ENCODE measurements around the gene ATP8B3.
"Not testable (repeated sequence)": the region's sequence is repeated elsewhere in the genome, so short reads cannot be mapped to it uniquely, and the experiment has no call there.

Gene ATP8B3

GRCh38 chr19:1765232-1765903, 46.7 kb downstream of the ATP8B3 start:
- H3K27me3 ChIP-seq (ENCODE audit: control insufficient read depth, insufficient read depth, low read length): peaks cover 97% of the 10 kb centered on the region
- H3K36me3 ChIP-seq (ENCODE audit: control insufficient read depth, insufficient read depth, low read length): no peaks in the 10 kb centered on the region
- H3K4me3 ChIP-seq (ENCODE audit: low read depth, low read length): no peak overlapping the region
- peaks cover 7% of the 10 kb centered on the region; the same call in 1 of the 2 replicates for H3K4me1 ChIP-seq (ENCODE audit: control insufficient read depth, insufficient read depth, low read length)
- H3K9ac ChIP-seq (ENCODE audit: low read depth, low read length): no peak overlapping the region
- H3K27ac ChIP-seq (ENCODE audit: low read depth, low read length): no peak overlapping the region
- H3K9me3 ChIP-seq (ENCODE audit: control insufficient read depth, insufficient read depth, low read length): no peaks in the 10 kb centered on the region; the same call in 1 of the 2 replicates

- peaks cover 7% of the 10 kb centered on the region; the same call in 1 of the 2 replicates for H3K4me1 ChIP-seq (ENCODE audit: control insufficient read depth, insufficient read depth, low read length)
- no peak overlapping the region for H3K9ac ChIP-seq (ENCODE audit: low read depth, low read length)
- no peaks in the 10 kb centered on the region for H3K36me3 ChIP-seq (ENCODE audit: control insufficient read depth, insufficient read depth, low read length)
- peaks cover 97% of the 10 kb centered on the region for H3K27me3 ChIP-seq (ENCODE audit: control insufficient read depth, insufficient read depth, low read length)
- H3K9me3 ChIP-seq (ENCODE audit: control insufficient read depth, insufficient read depth, low read length): no peaks in the 10 kb centered on the region; the same call in 1 of the 2 replicates
- H3K4me3 ChIP-seq (ENCODE audit: low read depth, low read length): no peak overlapping the region
- no peak overlapping the region for H3K27ac ChIP-seq (ENCODE audit: low read depth, low read length)
Observed at GRCh38 chr19:1764729-1765128, 47.3 kb downstream of the ATP8B3 start.

GRCh38 chr19:1763648-1764639, 48.1 kb downstream of the ATP8B3 start:
- Histone ChIP-seq H3K9ac (ENCODE audit: low read depth, low read length) (no peak overlapping the region), H3K4me1 (ENCODE audit: control insufficient read depth, insufficient read depth, low read length) (peaks cover 7% of the 10 kb centered on the region; the same call in 1 of the 2 replicates), H3K27me3 (ENCODE audit: control insufficient read depth, insufficient read depth, low read length) (peaks cover 99% of the 10 kb centered on the region), H3K36me3 (ENCODE audit: control insufficient read depth, insufficient read depth, low read length) (no peaks in the 10 kb centered on the region), H3K4me3 (ENCODE audit: low read depth, low read length) (no peak overlapping the region), H3K9me3 (ENCODE audit: control insufficient read depth, insufficient read depth, low read length) (no peaks in the 10 kb centered on the region; the same call in 1 of the 2 replicates), H3K27ac (ENCODE audit: low read depth, low read length) (no peak overlapping the region)

GRCh38 chr19:1762243-1763117, 49.6 kb downstream of the ATP8B3 start:
- no peak overlapping the region for H3K4me3 ChIP-seq (ENCODE audit: low read depth, low read length)
- H3K9ac ChIP-seq (ENCODE audit: low read depth, low read length): no peak overlapping the region
- no peak overlapping the region for H3K27ac ChIP-seq (ENCODE audit: low read depth, low read length)
- H3K36me3 ChIP-seq (ENCODE audit: control insufficient read depth, insufficient read depth, low read length): no peaks in the 10 kb centered on the region
- H3K4me1 ChIP-seq (ENCODE audit: control insufficient read depth, insufficient read depth, low read length): peaks cover 7% of the 10 kb centered on the region; the same call in 1 of the 2 replicates
- no peaks in the 10 kb centered on the region; the same call in 1 of the 2 replicates for H3K9me3 ChIP-seq (ENCODE audit: control insufficient read depth, insufficient read depth, low read length)
- H3K27me3 ChIP-seq (ENCODE audit: control insufficient read depth, insufficient read depth, low read length): peaks cover 99% of the 10 kb centered on the region

GRCh38 chr19:1761528-1762242, 50.4 kb downstream of the ATP8B3 start:
- no peak overlapping the region for H3K4me3 ChIP-seq (ENCODE audit: low read depth, low read length)
- H3K4me1 ChIP-seq (ENCODE audit: control insufficient read depth, insufficient read depth, low read length): peaks cover 3% of the 10 kb centered on the region; the same call in 1 of the 2 replicates
- H3K27me3 ChIP-seq (ENCODE audit: control insufficient read depth, insufficient read depth, low read length): peaks cover 100% of the 10 kb centered on the region

GRCh38 chr19:1760786-1761527, 51.1 kb downstream of the ATP8B3 start:
- H3K9me3 ChIP-seq (ENCODE audit: control insufficient read depth, insufficient read depth, low read length); H3K27ac ChIP-seq (ENCODE audit: low read depth, low read length); H3K4me3 ChIP-seq (ENCODE audit: low read depth, low read length); H3K9ac ChIP-seq (ENCODE audit: low read depth, low read length); H3K36me3 ChIP-seq (ENCODE audit: control insufficient read depth, insufficient read depth, low read length); H3K4me1 ChIP-seq (ENCODE audit: control insufficient read depth, insufficient read depth, low read length): not testable (repeated sequence)
- H3K27me3 ChIP-seq (ENCODE audit: control insufficient read depth, insufficient read depth, low read length): peaks cover 100% of the 10 kb centered on the region

More at GRCh38 chr19:1761528-1762242, 50.4 kb downstream of the ATP8B3 start:
- Histone ChIP-seq H3K9me3 (ENCODE audit: control insufficient read depth, insufficient read depth, low read length) (no peaks in the 10 kb centered on the region; the same call in 1 of the 2 replicates), H3K36me3 (ENCODE audit: control insufficient read depth, insufficient read depth, low read length) (no peaks in the 10 kb centered on the region), H3K9ac (ENCODE audit: low read depth, low read length) (no peak overlapping the region), H3K27ac (ENCODE audit: low read depth, low read length) (no peak overlapping the region)

- H3K27me3 ChIP-seq (ENCODE audit: control insufficient read depth, insufficient read depth, low read length): peaks cover 100% of the 10 kb centered on the region
- no peak overlapping the region for H3K4me3 ChIP-seq (ENCODE audit: low read depth, low read length)
- H3K4me1 ChIP-seq (ENCODE audit: control insufficient read depth, insufficient read depth, low read length): peaks cover 6% of the 10 kb centered on the region
- H3K36me3 ChIP-seq (ENCODE audit: control insufficient read depth, insufficient read depth, low read length): no peaks in the 10 kb centered on the region
- no peak overlapping the region for H3K27ac ChIP-seq (ENCODE audit: low read depth, low read length)
- H3K9me3 ChIP-seq (ENCODE audit: control insufficient read depth, insufficient read depth, low read length): no peaks in the 10 kb centered on the region; the same call in 1 of the 2 replicates
- H3K9ac ChIP-seq (ENCODE audit: low read depth, low read length): no peak overlapping the region
Observed at GRCh38 chr19:1760020-1760419, 52.1 kb downstream of the ATP8B3 start.

- Histone ChIP-seq H3K27ac (ENCODE audit: low read depth, low read length) (no peak overlapping the region), H3K9ac (ENCODE audit: low read depth, low read length) (no peak overlapping the region), H3K4me1 (ENCODE audit: control insufficient read depth, insufficient read depth, low read length) (peaks cover 6% of the 10 kb centered on the region), H3K36me3 (ENCODE audit: control insufficient read depth, insufficient read depth, low read length) (no peaks in the 10 kb centered on the region), H3K27me3 (ENCODE audit: control insufficient read depth, insufficient read depth, low read length) (peaks cover 99% of the 10 kb centered on the region), H3K9me3 (ENCODE audit: control insufficient read depth, insufficient read depth, low read length) (no peaks in the 10 kb centered on the region; the same call in 1 of the 2 replicates), H3K4me3 (ENCODE audit: low read depth, low read length) (no peak overlapping the region)
Observed at GRCh38 chr19:1758959-1759903, 52.8 kb downstream of the ATP8B3 start.

- no peak overlapping the region for H3K9ac ChIP-seq (ENCODE audit: low read depth, low read length)
- H3K4me1 ChIP-seq (ENCODE audit: control insufficient read depth, insufficient read depth, low read length): peaks cover 6% of the 10 kb centered on the region
- H3K27ac ChIP-seq (ENCODE audit: low read depth, low read length): no peak overlapping the region
- H3K9me3 ChIP-seq (ENCODE audit: control insufficient read depth, insufficient read depth, low read length): no peaks in the 10 kb centered on the region; the same call in 1 of the 2 replicates
- peaks cover 98% of the 10 kb centered on the region for H3K27me3 ChIP-seq (ENCODE audit: control insufficient read depth, insufficient read depth, low read length)
- H3K4me3 ChIP-seq (ENCODE audit: low read depth, low read length): no peak overlapping the region
- H3K36me3 ChIP-seq (ENCODE audit: control insufficient read depth, insufficient read depth, low read length): no peaks in the 10 kb centered on the region
Observed at GRCh38 chr19:1758231-1758577, 53.9 kb downstream of the ATP8B3 start.

Data from HUES48 (cell line).